ENCODE data around the gene ANKS6.

The ANKS6 gene

GRCh38 chr9:98740226-98740881, 56.0 kb downstream of the ANKS6 start:
- Histone ChIP-seq H3K4me3 (ENCODE audit: low read depth, low read length) (no peak overlapping the region), H3K36me3 (ENCODE audit: control insufficient read depth, insufficient read depth, low read length) (peaks cover 7% of the 10 kb centered on the region), H3K9ac (ENCODE audit: low read depth, low read length) (no peak overlapping the region), H3K9me3 (ENCODE audit: control insufficient read depth, insufficient read depth, low read length) (no peaks in the 10 kb centered on the region), H3K4me1 (ENCODE audit: control insufficient read depth, insufficient read depth, low read length) (no peaks in the 10 kb centered on the region), H3K27me3 (ENCODE audit: control insufficient read depth, insufficient read depth, low read length) (no peaks in the 10 kb centered on the region)

- H3K4me3 ChIP-seq (ENCODE audit: low read depth, low read length) = no peak overlapping the region
- H3K36me3 ChIP-seq (ENCODE audit: control insufficient read depth, insufficient read depth, low read length) = peaks cover 7% of the 10 kb centered on the region
- H3K9ac ChIP-seq (ENCODE audit: low read depth, low read length) = no peak overlapping the region
- H3K27me3 ChIP-seq (ENCODE audit: control insufficient read depth, insufficient read depth, low read length) = no peaks in the 10 kb centered on the region
- no peaks in the 10 kb centered on the region for H3K9me3 ChIP-seq (ENCODE audit: control insufficient read depth, insufficient read depth, low read length)
- no peaks in the 10 kb centered on the region for H3K4me1 ChIP-seq (ENCODE audit: control insufficient read depth, insufficient read depth, low read length)
Measured at GRCh38 chr9:98738741-98739140, 57.6 kb downstream of the ANKS6 start.

- Histone ChIP-seq H3K27me3 (ENCODE audit: control insufficient read depth, insufficient read depth, low read length) (no peaks in the 10 kb centered on the region), H3K4me3 (ENCODE audit: low read depth, low read length) (no peak overlapping the region), H3K9ac (ENCODE audit: low read depth, low read length) (no peak overlapping the region), H3K9me3 (ENCODE audit: control insufficient read depth, insufficient read depth, low read length) (no peaks in the 10 kb centered on the region), H3K36me3 (ENCODE audit: control insufficient read depth, insufficient read depth, low read length) (peaks cover 7% of the 10 kb centered on the region), H3K4me1 (ENCODE audit: control insufficient read depth, insufficient read depth, low read length) (no peaks in the 10 kb centered on the region)
Measured at GRCh38 chr9:98736226-98736625, 60.1 kb downstream of the ANKS6 start.

GRCh38 chr9:98732801-98733200, 63.6 kb downstream of the ANKS6 start:
- Histone ChIP-seq H3K9me3 (ENCODE audit: control insufficient read depth, insufficient read depth, low read length) (no peaks in the 10 kb centered on the region), H3K36me3 (ENCODE audit: control insufficient read depth, insufficient read depth, low read length) (peaks cover 7% of the 10 kb centered on the region), H3K9ac (ENCODE audit: low read depth, low read length) (no peak overlapping the region), H3K27me3 (ENCODE audit: control insufficient read depth, insufficient read depth, low read length) (no peaks in the 10 kb centered on the region), H3K4me3 (ENCODE audit: low read depth, low read length) (no peak overlapping the region), H3K4me1 (ENCODE audit: control insufficient read depth, insufficient read depth, low read length) (no peaks in the 10 kb centered on the region)

- Histone ChIP-seq H3K9ac (ENCODE audit: low read depth, low read length) (no peak overlapping the region), H3K36me3 (ENCODE audit: control insufficient read depth, insufficient read depth, low read length) (peaks cover 7% of the 10 kb centered on the region), H3K27me3 (ENCODE audit: control insufficient read depth, insufficient read depth, low read length) (no peaks in the 10 kb centered on the region), H3K4me1 (ENCODE audit: control insufficient read depth, insufficient read depth, low read length) (no peaks in the 10 kb centered on the region), H3K9me3 (ENCODE audit: control insufficient read depth, insufficient read depth, low read length) (no peaks in the 10 kb centered on the region), H3K4me3 (ENCODE audit: low read depth, low read length) (no peak overlapping the region)
Measured at GRCh38 chr9:98732091-98732490, 64.3 kb downstream of the ANKS6 start.

- no peaks in the 10 kb centered on the region for H3K27me3 ChIP-seq (ENCODE audit: control insufficient read depth, insufficient read depth, low read length)
- H3K9me3 ChIP-seq (ENCODE audit: control insufficient read depth, insufficient read depth, low read length) = no peaks in the 10 kb centered on the region
- no peaks in the 10 kb centered on the region for H3K4me1 ChIP-seq (ENCODE audit: control insufficient read depth, insufficient read depth, low read length)
- no peak overlapping the region for H3K4me3 ChIP-seq (ENCODE audit: low read depth, low read length)
- H3K9ac ChIP-seq (ENCODE audit: low read depth, low read length) = no peak overlapping the region
- H3K36me3 ChIP-seq (ENCODE audit: control insufficient read depth, insufficient read depth, low read length) = peaks cover 1% of the 10 kb centered on the region
Measured at GRCh38 chr9:98730871-98731270, 65.5 kb downstream of the ANKS6 start.

GRCh38 chr9:98728500-98728899, 67.9 kb downstream of the ANKS6 start:
- H3K9ac ChIP-seq (ENCODE audit: low read depth, low read length) = no peak overlapping the region
- H3K4me3 ChIP-seq (ENCODE audit: low read depth, low read length) = no peak overlapping the region
- no peaks in the 10 kb centered on the region for H3K36me3 ChIP-seq (ENCODE audit: control insufficient read depth, insufficient read depth, low read length)
- peaks cover 2% of the 10 kb centered on the region for H3K27me3 ChIP-seq (ENCODE audit: control insufficient read depth, insufficient read depth, low read length)
- no peaks in the 10 kb centered on the region for H3K9me3 ChIP-seq (ENCODE audit: control insufficient read depth, insufficient read depth, low read length)
- H3K4me1 ChIP-seq (ENCODE audit: control insufficient read depth, insufficient read depth, low read length) = no peaks in the 10 kb centered on the region

GRCh38 chr9:98727428-98727827, 68.9 kb downstream of the ANKS6 start:
- Histone ChIP-seq H3K4me3 (ENCODE audit: low read depth, low read length) (no peak overlapping the region), H3K9me3 (ENCODE audit: control insufficient read depth, insufficient read depth, low read length) (no peaks in the 10 kb centered on the region), H3K27me3 (ENCODE audit: control insufficient read depth, insufficient read depth, low read length) (peaks cover 2% of the 10 kb centered on the region), H3K36me3 (ENCODE audit: control insufficient read depth, insufficient read depth, low read length) (no peaks in the 10 kb centered on the region), H3K9ac (ENCODE audit: low read depth, low read length) (no peak overlapping the region), H3K4me1 (ENCODE audit: control insufficient read depth, insufficient read depth, low read length) (no peaks in the 10 kb centered on the region)

- Histone ChIP-seq H3K9me3 (ENCODE audit: control insufficient read depth, insufficient read depth, low read length) (no peaks in the 10 kb centered on the region), H3K4me1 (ENCODE audit: control insufficient read depth, insufficient read depth, low read length) (no peaks in the 10 kb centered on the region), H3K4me3 (ENCODE audit: low read depth, low read length) (no peak overlapping the region), H3K27me3 (ENCODE audit: control insufficient read depth, insufficient read depth, low read length) (peaks cover 2% of the 10 kb centered on the region), H3K36me3 (ENCODE audit: control insufficient read depth, insufficient read depth, low read length) (no peaks in the 10 kb centered on the region), H3K9ac (ENCODE audit: low read depth, low read length) (no peak overlapping the region)
Measured at GRCh38 chr9:98726735-98727134, 69.6 kb downstream of the ANKS6 start.

GRCh38 chr9:98724810-98725530, 71.4 kb downstream of the ANKS6 start:
- H3K36me3 ChIP-seq (ENCODE audit: control insufficient read depth, insufficient read depth, low read length) = no peaks in the 10 kb centered on the region
- no peak overlapping the region for H3K4me3 ChIP-seq (ENCODE audit: low read depth, low read length)
- H3K9ac ChIP-seq (ENCODE audit: low read depth, low read length) = no peak overlapping the region
- H3K4me1 ChIP-seq (ENCODE audit: control insufficient read depth, insufficient read depth, low read length) = no peaks in the 10 kb centered on the region
- no peaks in the 10 kb centered on the region for H3K9me3 ChIP-seq (ENCODE audit: control insufficient read depth, insufficient read depth, low read length)
- peaks cover 2% of the 10 kb centered on the region for H3K27me3 ChIP-seq (ENCODE audit: control insufficient read depth, insufficient read depth, low read length)

GRCh38 chr9:98721643-98722042, 74.7 kb downstream of the ANKS6 start:
- H3K27me3 ChIP-seq (ENCODE audit: control insufficient read depth, insufficient read depth, low read length) = peaks cover 2% of the 10 kb centered on the region
- H3K9ac ChIP-seq (ENCODE audit: low read depth, low read length) = no peak overlapping the region
- H3K4me3 ChIP-seq (ENCODE audit: low read depth, low read length) = no peak overlapping the region
- no peaks in the 10 kb centered on the region for H3K36me3 ChIP-seq (ENCODE audit: control insufficient read depth, insufficient read depth, low read length)
- H3K9me3 ChIP-seq (ENCODE audit: control insufficient read depth, insufficient read depth, low read length) = no peaks in the 10 kb centered on the region
- no peaks in the 10 kb centered on the region for H3K4me1 ChIP-seq (ENCODE audit: control insufficient read depth, insufficient read depth, low read length)

- Histone ChIP-seq H3K4me3 (ENCODE audit: low read depth, low read length) (no peak overlapping the region), H3K27me3 (ENCODE audit: control insufficient read depth, insufficient read depth, low read length) (peaks cover 2% of the 10 kb centered on the region), H3K9me3 (ENCODE audit: control insufficient read depth, insufficient read depth, low read length) (no peaks in the 10 kb centered on the region), H3K9ac (ENCODE audit: low read depth, low read length) (no peak overlapping the region), H3K4me1 (ENCODE audit: control insufficient read depth, insufficient read depth, low read length) (no peaks in the 10 kb centered on the region), H3K36me3 (ENCODE audit: control insufficient read depth, insufficient read depth, low read length) (no peaks in the 10 kb centered on the region)
Measured at GRCh38 chr9:98720402-98720801, 76.0 kb downstream of the ANKS6 start.
